Spinal cord (tissue), 10 donors: Measurements from ENCODE around the gene TCF12. TPM values are rescaled to one million over a fixed set of nuclear protein-coding genes. Genes with fewer than 3 reads are reported as not detected.

Experiments
- DNase-seq, 6 donors: peaks; one replicate each; pipeline versions ENCODE4 v3.0.0 to v3.0.0-alpha.2; 2013 to 2015; ENCODE audit warnings: low spot score in 6 of 6, low read depth in 4 of 6
- H3K27ac ChIP-seq: one replicate; pipeline ENCODE4 v1.5.1; 2013; ENCODE audit warnings: low read depth, low read length, control low read depth
- H3K27me3 ChIP-seq: one replicate; pipeline ENCODE4 v1.6.1; 2013; ENCODE audit warnings: low read length; ENCODE audit not compliant: control insufficient read depth, insufficient read depth
- H3K36me3 ChIP-seq: one replicate; pipeline ENCODE4 v1.6.1; 2013; ENCODE audit warnings: low read length; ENCODE audit not compliant: control insufficient read depth, insufficient read depth
- H3K4me1 ChIP-seq: one replicate; pipeline ENCODE4 v1.6.1; 2013; ENCODE audit warnings: low read length; ENCODE audit not compliant: control insufficient read depth, insufficient read depth
- H3K4me3 ChIP-seq: one replicate; pipeline ENCODE4 v1.5.1; 2013; ENCODE audit warnings: low read depth, low read length, control low read depth
- H3K9me3 ChIP-seq: one replicate; pipeline ENCODE4 v1.6.1; 2013; ENCODE audit warnings: low read length; ENCODE audit not compliant: control insufficient read depth, insufficient read depth
- WGBS: methylation state at CpG from one replicate; pipeline ENCODE4 v1.1.5; 2013; ENCODE audit warnings: missing lambda C conversion rate; ENCODE audit not compliant: insufficient coverage; 5-methylcytosine and 5-hydroxymethylcytosine counted together
- polyA plus RNA-seq, 2 donors: library from polyadenylated mRNA; unstranded; fragments of 120-200 nt; gene quantifications; one replicate each; pipeline ENCODE4 v1.2.1, GENCODE V29; 2013; ENCODE audit not compliant: insufficient read length in 2 of 2
- total RNA-seq, 2 donors: library from RNA; depleted of rRNA in 1 of 2; stranded (reverse); fragments of 120-200 nt in 1 of 2; fragments of >200 nt in 1 of 2; gene quantifications; one replicate each; pipeline versions ENCODE4 v1.2.3 to v1.2.4, GENCODE V29; 2013 to 2014
- donor health status: healthy.

Gene TCF12
- total and polyA plus RNA-seq, 4 donors, result 88.8 to 183 (median 135) TPM

- no peaks in the 10 kb centered on the region for H3K9me3 ChIP-seq
- H3K4me3 ChIP-seq, result no peak overlapping the region
- DNase-seq, result no peak
- no peak overlapping the region for H3K27ac ChIP-seq
- WGBS, result no CpG with 5 or more reads among the region's 1 CpG
- no peaks in the 10 kb centered on the region for H3K27me3 ChIP-seq
- peaks cover 2% of the 10 kb centered on the region for H3K36me3 ChIP-seq
- H3K4me1 ChIP-seq, result peaks cover 2% of the 10 kb centered on the region
Observed at GRCh38 chr15:57124036-57124435, 205.6 kb downstream of the TCF12 start.

DNA sequence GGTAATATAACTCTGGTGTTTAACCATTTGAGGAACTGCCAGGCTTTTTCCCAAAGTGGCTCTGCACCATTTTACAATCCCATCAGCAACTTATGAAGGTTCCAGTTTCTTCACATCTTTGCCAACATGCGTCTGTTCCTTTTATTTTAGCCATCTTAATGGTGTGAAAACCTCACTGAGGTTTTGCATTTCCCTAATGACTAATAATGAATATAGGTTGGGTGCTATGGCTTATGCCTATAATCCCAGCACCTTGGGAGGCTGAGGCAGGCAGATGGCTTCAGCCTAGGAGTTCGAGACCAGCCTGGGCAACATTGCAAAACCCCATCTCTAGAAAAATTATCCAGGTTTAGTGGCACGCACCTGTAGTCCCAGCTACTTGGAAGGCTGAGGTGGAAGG is 210.6 kb downstream of the TCF12 start:
- Histone ChIP-seq H3K4me1 (peaks cover 3% of the 10 kb centered on the region), H3K36me3 (peaks cover 2% of the 10 kb centered on the region), H3K9me3 (no peaks in the 10 kb centered on the region), H3K4me3 (no peak overlapping the region), H3K27ac (no peak overlapping the region), H3K27me3 (no peaks in the 10 kb centered on the region)
- WGBS, result no CpG with 5 or more reads among the region's 3 CpGs
- DNase-seq, result no peak

- no peak for DNase-seq
- H3K27ac ChIP-seq, result no peak overlapping the region
- no peaks in the 10 kb centered on the region for H3K36me3 ChIP-seq
- H3K9me3 ChIP-seq, result no peaks in the 10 kb centered on the region
- H3K4me3 ChIP-seq, result no peak overlapping the region
- H3K4me1 ChIP-seq, result peaks cover 3% of the 10 kb centered on the region
- no peaks in the 10 kb centered on the region for H3K27me3 ChIP-seq
- 84% methylated on average over 4 of the region's 4 CpGs for WGBS
Observed at GRCh38 chr15:57130956-57131355, 212.5 kb downstream of the TCF12 start.

DNA sequence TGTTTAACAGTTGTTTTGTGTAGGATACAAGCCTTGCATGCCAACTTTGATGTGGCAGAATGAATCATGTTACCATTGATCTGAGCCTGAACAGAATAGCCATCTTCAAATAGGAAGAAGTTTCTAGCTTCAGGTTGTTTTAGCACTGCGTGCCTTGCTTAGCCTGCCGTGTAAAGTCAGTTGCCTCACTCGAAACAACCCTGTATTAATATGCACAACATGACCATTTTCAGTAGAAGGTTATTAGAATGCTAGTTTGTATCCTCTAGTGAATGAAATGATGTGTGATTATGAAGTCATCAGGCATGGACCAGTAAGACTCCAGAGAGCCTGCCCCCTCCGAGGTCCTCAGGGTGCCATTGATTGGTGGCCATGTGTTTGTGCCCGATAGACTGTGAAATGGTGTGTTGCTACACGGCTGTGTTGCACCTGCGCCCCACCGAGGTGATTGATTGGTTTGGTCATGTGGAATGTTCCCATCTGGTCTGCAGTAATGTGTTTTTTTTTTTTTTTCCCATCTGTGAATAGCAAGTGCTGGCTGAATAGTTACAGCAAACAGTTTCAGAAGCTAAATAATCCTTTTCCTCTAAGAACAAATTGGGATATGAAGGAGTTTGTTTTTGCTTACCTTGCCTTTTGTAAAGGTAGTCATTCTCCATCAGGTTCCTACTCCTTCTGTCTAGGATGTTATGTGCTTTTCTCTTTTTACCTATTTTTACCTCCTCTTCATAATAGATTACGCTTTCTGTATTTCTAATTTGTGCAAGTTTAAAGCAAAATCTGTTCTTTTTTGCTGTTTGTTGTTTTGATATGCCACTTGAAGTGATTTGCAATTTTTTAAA is 214.9 kb downstream of the TCF12 start:
- peak in 4 of 6 donors; percentile 57 to 97 (median 75) for DNase-seq
- H3K9me3 ChIP-seq, result no peaks in the 10 kb centered on the region
- H3K4me1 ChIP-seq, result peaks cover 6% of the 10 kb centered on the region
- no peak overlapping the region for H3K27ac ChIP-seq
- no peaks in the 10 kb centered on the region for H3K27me3 ChIP-seq
- no peak overlapping the region for H3K4me3 ChIP-seq
- no peaks in the 10 kb centered on the region for H3K36me3 ChIP-seq
- 11% methylated on average over 5 of the region's 9 CpGs for WGBS

- 20% methylated on average over 2 of the region's 4 CpGs for WGBS
- H3K4me1 ChIP-seq, result peaks cover 6% of the 10 kb centered on the region
- no peak overlapping the region for H3K27ac ChIP-seq
- peak in 2 of 6 donors; percentile 57 to 87 for DNase-seq
- no peaks in the 10 kb centered on the region for H3K9me3 ChIP-seq
- H3K36me3 ChIP-seq, result no peaks in the 10 kb centered on the region
- H3K4me3 ChIP-seq, result no peak overlapping the region
- no peaks in the 10 kb centered on the region for H3K27me3 ChIP-seq
Observed at GRCh38 chr15:57134071-57134605, 215.7 kb downstream of the TCF12 start.

GRCh38 chr15:57134851-57135250 is 216.4 kb downstream of the TCF12 start:
- Histone ChIP-seq H3K27me3 (no peaks in the 10 kb centered on the region), H3K4me3 (no peak overlapping the region)
- peak in 2 of 6 donors; percentile 80 to 88 for DNase-seq

GRCh38 chr15:57135800-57136199 is 217.4 kb downstream of the TCF12 start:
- Histone ChIP-seq H3K9me3 (no peaks in the 10 kb centered on the region), H3K4me1 (peaks cover 6% of the 10 kb centered on the region), H3K27me3 (no peaks in the 10 kb centered on the region), H3K36me3 (no peaks in the 10 kb centered on the region), H3K4me3 (no peak overlapping the region), H3K27ac (no peak overlapping the region)
- no peak for DNase-seq

More at GRCh38 chr15:57134851-57135250, 216.4 kb downstream of the TCF12 start:
- Histone ChIP-seq H3K9me3 (no peaks in the 10 kb centered on the region), H3K36me3 (no peaks in the 10 kb centered on the region), H3K27ac (no peak overlapping the region), H3K4me1 (peaks cover 6% of the 10 kb centered on the region)

- peak in 2 of 6 donors; percentile 77 to 91 for DNase-seq
- no peak overlapping the region for H3K27ac ChIP-seq
Observed at GRCh38 chr15:57138349-57138788, 219.9 kb downstream of the TCF12 start.

DNA sequence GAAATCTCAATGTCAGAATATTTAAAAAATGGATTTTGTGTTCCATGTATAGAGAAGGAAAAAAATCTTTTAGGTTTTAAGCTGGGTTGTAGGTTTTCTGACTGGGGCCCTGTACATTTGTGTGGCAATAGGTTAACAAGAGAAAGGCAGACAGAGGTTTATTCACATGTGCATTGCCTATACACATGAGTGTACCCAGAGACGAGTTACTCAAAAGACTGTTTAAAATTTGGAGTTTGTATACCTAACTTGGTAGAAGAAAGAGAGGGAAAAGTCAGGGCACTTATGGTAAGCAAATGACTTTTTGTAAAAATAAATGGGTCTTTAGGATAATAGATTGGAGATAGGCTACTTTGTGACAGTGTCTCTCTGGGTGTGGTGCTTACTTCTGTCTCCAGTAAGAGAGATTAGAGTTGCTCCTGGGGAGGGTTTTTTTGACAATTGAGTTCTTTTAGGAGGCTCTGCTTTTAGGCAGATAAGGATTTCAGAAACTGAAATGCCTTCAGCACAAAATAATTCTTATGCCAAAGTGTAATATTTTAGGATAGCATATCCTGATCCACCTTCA is 225.2 kb downstream of the TCF12 start:
- Histone ChIP-seq H3K4me1 (peaks cover 7% of the 10 kb centered on the region), H3K4me3 (no peak overlapping the region), H3K36me3 (no peaks in the 10 kb centered on the region), H3K27ac (no peak overlapping the region), H3K27me3 (no peaks in the 10 kb centered on the region), H3K9me3 (no peaks in the 10 kb centered on the region)
- no CpG with 5 or more reads among the region's 1 CpG for WGBS
- no peak for DNase-seq

More at GRCh38 chr15:57138349-57138788, 219.9 kb downstream of the TCF12 start:
- Histone ChIP-seq H3K4me3 (no peak overlapping the region), H3K4me1 (peaks cover 4% of the 10 kb centered on the region), H3K36me3 (no peaks in the 10 kb centered on the region), H3K27me3 (no peaks in the 10 kb centered on the region), H3K9me3 (no peaks in the 10 kb centered on the region)
- no CpG with 5 or more reads among the region's 1 CpG for WGBS
